Panc1 (cell line): Measurements from ENCODE around the gene ARFGEF2.

Experiments
- POLR2AphosphoS5 ChIP-seq: IDR thresholded peaks from 2 replicates; pipeline ENCODE4 v1.6.1; 2012; ENCODE audit warnings: mild to moderate bottlenecking, low read depth, low read length, moderate library complexity
- SIN3A ChIP-seq: IDR thresholded peaks from 2 replicates; pipeline ENCODE4 v1.6.1; 2012; ENCODE audit warnings: low read depth, mild to moderate bottlenecking, low read length, moderate library complexity, borderline replicate concordance; ENCODE audit not compliant: insufficient read depth
- TF ChIP-seq, protein P1 (sequence below): fragments of 450-650 bp; IDR thresholded peaks from 2 replicates; pipeline ENCODE4 v1.5.1; 2017; ENCODE audit warnings: mild to moderate bottlenecking
- TF ChIP-seq, protein P2 (sequence below), 2 experiments: IDR thresholded peaks; 2 replicates each; pipeline ENCODE4 v1.6.1; 2011 to 2012; ENCODE audit warnings: low read depth in 2 of 2, control low read depth in 1 of 2, low read length in 1 of 2, mild to moderate bottlenecking in 1 of 2, moderate library complexity in 1 of 2; ENCODE audit not compliant: insufficient read depth in 1 of 2

GRCh38 chr20:49032455-49032854 lies 110.9 kb downstream of the ARFGEF2 start:
- TF ChIP-seq, protein P1, sequence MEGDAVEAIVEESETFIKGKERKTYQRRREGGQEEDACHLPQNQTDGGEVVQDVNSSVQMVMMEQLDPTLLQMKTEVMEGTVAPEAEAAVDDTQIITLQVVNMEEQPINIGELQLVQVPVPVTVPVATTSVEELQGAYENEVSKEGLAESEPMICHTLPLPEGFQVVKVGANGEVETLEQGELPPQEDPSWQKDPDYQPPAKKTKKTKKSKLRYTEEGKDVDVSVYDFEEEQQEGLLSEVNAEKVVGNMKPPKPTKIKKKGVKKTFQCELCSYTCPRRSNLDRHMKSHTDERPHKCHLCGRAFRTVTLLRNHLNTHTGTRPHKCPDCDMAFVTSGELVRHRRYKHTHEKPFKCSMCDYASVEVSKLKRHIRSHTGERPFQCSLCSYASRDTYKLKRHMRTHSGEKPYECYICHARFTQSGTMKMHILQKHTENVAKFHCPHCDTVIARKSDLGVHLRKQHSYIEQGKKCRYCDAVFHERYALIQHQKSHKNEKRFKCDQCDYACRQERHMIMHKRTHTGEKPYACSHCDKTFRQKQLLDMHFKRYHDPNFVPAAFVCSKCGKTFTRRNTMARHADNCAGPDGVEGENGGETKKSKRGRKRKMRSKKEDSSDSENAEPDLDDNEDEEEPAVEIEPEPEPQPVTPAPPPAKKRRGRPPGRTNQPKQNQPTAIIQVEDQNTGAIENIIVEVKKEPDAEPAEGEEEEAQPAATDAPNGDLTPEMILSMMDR, result no peak
- TF ChIP-seq SIN3A, result no peak
- no peak for TF ChIP-seq POLR2AphosphoS5
- TF ChIP-seq, protein P2, sequence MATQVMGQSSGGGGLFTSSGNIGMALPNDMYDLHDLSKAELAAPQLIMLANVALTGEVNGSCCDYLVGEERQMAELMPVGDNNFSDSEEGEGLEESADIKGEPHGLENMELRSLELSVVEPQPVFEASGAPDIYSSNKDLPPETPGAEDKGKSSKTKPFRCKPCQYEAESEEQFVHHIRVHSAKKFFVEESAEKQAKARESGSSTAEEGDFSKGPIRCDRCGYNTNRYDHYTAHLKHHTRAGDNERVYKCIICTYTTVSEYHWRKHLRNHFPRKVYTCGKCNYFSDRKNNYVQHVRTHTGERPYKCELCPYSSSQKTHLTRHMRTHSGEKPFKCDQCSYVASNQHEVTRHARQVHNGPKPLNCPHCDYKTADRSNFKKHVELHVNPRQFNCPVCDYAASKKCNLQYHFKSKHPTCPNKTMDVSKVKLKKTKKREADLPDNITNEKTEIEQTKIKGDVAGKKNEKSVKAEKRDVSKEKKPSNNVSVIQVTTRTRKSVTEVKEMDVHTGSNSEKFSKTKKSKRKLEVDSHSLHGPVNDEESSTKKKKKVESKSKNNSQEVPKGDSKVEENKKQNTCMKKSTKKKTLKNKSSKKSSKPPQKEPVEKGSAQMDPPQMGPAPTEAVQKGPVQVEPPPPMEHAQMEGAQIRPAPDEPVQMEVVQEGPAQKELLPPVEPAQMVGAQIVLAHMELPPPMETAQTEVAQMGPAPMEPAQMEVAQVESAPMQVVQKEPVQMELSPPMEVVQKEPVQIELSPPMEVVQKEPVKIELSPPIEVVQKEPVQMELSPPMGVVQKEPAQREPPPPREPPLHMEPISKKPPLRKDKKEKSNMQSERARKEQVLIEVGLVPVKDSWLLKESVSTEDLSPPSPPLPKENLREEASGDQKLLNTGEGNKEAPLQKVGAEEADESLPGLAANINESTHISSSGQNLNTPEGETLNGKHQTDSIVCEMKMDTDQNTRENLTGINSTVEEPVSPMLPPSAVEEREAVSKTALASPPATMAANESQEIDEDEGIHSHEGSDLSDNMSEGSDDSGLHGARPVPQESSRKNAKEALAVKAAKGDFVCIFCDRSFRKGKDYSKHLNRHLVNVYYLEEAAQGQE (IDR thresholded peaks at IDR 0.05; ENCODE audit: insufficient read depth in 1 of 2, low read depth in 2 of 2, low read length in 1 of 2), result no peak
